ENCODE results near the gene MARK2.

GRCh38 chr11:63906585-63906984 lies 67.7 kb downstream of the MARK2 start:
- TF ChIP-seq POLR2A (IDR thresholded peaks at IDR 0.05; ENCODE audit: borderline replicate concordance, extremely low read depth, insufficient read depth, insufficient read length) (no peak), EZH2phosphoT487 (IDR thresholded peaks at IDR 0.05; ENCODE audit: borderline replicate concordance) (no peak), CTCF (IDR thresholded peaks at IDR 0.05 in 2 of 3, conservative IDR thresholded peaks at IDR 0.05 in 1 of 3; ENCODE audit: borderline replicate concordance in 1 of 3, insufficient read depth in 1 of 3, low read depth in 2 of 3, low read length in 2 of 3) (peak; percentile 4 to 26 (median 20); a peak in 2 of 6 replicates), RAD21 (IDR thresholded peaks at IDR 0.05; ENCODE audit: low read depth) (no peak), EZH2 (IDR thresholded peaks at IDR 0.05) (no peak), SP1 (IDR thresholded peaks at IDR 0.05; ENCODE audit: low read depth) (no peak), POLR2AphosphoS5 (IDR thresholded peaks at IDR 0.05; ENCODE audit: low read depth, low read length) (no peak), REST (IDR thresholded peaks at IDR 0.05; ENCODE audit: low read depth) (no peak), JUND (IDR thresholded peaks at IDR 0.05) (no peak), MAX (IDR thresholded peaks at IDR 0.05) (no peak)
